ENCODE measurements around the gene GUCY1A2. TPM values are rescaled to one million over a fixed set of nuclear protein-coding genes. Genes with fewer than 3 reads are reported as not detected.

The GUCY1A2 gene
- total RNA-seq, 1 donor: 0.43 TPM

GRCh38 chr11:106761240-106761639, 257.0 kb downstream of the GUCY1A2 start:
- no peak overlapping the region for H3K4me3 ChIP-seq (ENCODE audit: low read depth, low read length)
- DNase-seq (ENCODE audit: low read depth): no peak
- no peak for TF ChIP-seq CTCF (IDR thresholded peaks at IDR 0.05; ENCODE audit: insufficient read depth, low read depth, low read length)

- TF ChIP-seq CTCF (IDR thresholded peaks at IDR 0.05; ENCODE audit: insufficient read depth, low read depth, low read length): no peak
- no peak overlapping the region for H3K4me3 ChIP-seq (ENCODE audit: low read depth, low read length)
- no peak for DNase-seq (ENCODE audit: low read depth)
These were observed 270.2 kb downstream of the GUCY1A2 start for GRCh38 chr11:106748059-106748458.

- DNase-seq (ENCODE audit: low read depth): no peak
- TF ChIP-seq CTCF (IDR thresholded peaks at IDR 0.05; ENCODE audit: insufficient read depth, low read depth, low read length): no peak
- no peak overlapping the region for H3K4me3 ChIP-seq (ENCODE audit: low read depth, low read length)
These were observed 272.3 kb downstream of the GUCY1A2 start for GRCh38 chr11:106745941-106746340.

- H3K4me3 ChIP-seq (ENCODE audit: low read depth, low read length): no peak overlapping the region
- no peak for DNase-seq (ENCODE audit: low read depth)
- no peak for TF ChIP-seq CTCF (IDR thresholded peaks at IDR 0.05; ENCODE audit: insufficient read depth, low read depth, low read length)
These were observed 284.6 kb downstream of the GUCY1A2 start for GRCh38 chr11:106733635-106734034.

GRCh38 chr11:106728859-106729258, 289.4 kb downstream of the GUCY1A2 start:
- no peak overlapping the region for H3K4me3 ChIP-seq (ENCODE audit: low read depth, low read length)
- TF ChIP-seq CTCF (IDR thresholded peaks at IDR 0.05; ENCODE audit: insufficient read depth, low read depth, low read length): no peak

GRCh38 chr11:106728379-106728778, 289.9 kb downstream of the GUCY1A2 start:
- no peak for TF ChIP-seq CTCF (IDR thresholded peaks at IDR 0.05; ENCODE audit: insufficient read depth, low read depth, low read length)
- no peak overlapping the region for H3K4me3 ChIP-seq (ENCODE audit: low read depth, low read length)
- no peak for DNase-seq (ENCODE audit: low read depth)

More at GRCh38 chr11:106728859-106729258, 289.4 kb downstream of the GUCY1A2 start:
- DNase-seq (ENCODE audit: low read depth): no peak

GRCh38 chr11:106727256-106727655, 291.0 kb downstream of the GUCY1A2 start:
- TF ChIP-seq CTCF (IDR thresholded peaks at IDR 0.05; ENCODE audit: insufficient read depth, low read depth, low read length): no peak
- no peak for DNase-seq (ENCODE audit: low read depth)
- no peak overlapping the region for H3K4me3 ChIP-seq (ENCODE audit: low read depth, low read length)
